ENCODE results near the gene GPI.

DNA sequence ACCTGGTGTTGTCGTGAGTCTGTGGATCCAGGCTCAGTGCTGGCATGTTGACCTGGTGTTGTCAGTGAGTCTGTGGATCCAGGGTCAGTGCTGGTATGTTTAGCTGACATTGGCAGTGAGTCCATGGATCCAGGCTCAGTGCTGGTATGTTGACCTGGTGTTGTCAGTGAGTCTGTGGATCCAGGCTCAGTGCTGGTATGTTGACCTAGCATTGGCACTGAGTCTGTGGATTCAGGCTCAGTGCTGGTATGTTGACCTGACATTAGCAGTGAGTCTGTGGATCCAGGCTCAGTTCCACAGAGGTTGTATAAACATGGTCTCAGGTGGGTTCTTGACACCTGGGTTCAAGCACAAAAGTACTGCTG is 22.4 kb downstream of the GPI start:
- TF ChIP-seq ZSCAN29 (CRISPR knock-in tag; conservative IDR thresholded peaks at IDR 0.05) (no peak), TBP (CRISPR knock-in tag; IDR thresholded peaks at IDR 0.05) (no peak), U2AF2 (IDR thresholded peaks at IDR 0.05; ENCODE audit: low read depth, low read length) (no peak), ZNF124 (CRISPR knock-in tag; IDR thresholded peaks at IDR 0.05) (no peak), HNRNPUL1 (IDR thresholded peaks at IDR 0.05; ENCODE audit: low read depth, low read length) (no peak), POLR2AphosphoS5 (IDR thresholded peaks at IDR 0.05; ENCODE audit: low read depth, low read length) (no peak), ZNF337 (CRISPR knock-in tag; IDR thresholded peaks at IDR 0.05; ENCODE audit: borderline replicate concordance, low read depth) (no peak), ELF1 (CRISPR knock-in tag; IDR thresholded peaks at IDR 0.05) (no peak)
- TF ChIP-seq, protein P1, sequence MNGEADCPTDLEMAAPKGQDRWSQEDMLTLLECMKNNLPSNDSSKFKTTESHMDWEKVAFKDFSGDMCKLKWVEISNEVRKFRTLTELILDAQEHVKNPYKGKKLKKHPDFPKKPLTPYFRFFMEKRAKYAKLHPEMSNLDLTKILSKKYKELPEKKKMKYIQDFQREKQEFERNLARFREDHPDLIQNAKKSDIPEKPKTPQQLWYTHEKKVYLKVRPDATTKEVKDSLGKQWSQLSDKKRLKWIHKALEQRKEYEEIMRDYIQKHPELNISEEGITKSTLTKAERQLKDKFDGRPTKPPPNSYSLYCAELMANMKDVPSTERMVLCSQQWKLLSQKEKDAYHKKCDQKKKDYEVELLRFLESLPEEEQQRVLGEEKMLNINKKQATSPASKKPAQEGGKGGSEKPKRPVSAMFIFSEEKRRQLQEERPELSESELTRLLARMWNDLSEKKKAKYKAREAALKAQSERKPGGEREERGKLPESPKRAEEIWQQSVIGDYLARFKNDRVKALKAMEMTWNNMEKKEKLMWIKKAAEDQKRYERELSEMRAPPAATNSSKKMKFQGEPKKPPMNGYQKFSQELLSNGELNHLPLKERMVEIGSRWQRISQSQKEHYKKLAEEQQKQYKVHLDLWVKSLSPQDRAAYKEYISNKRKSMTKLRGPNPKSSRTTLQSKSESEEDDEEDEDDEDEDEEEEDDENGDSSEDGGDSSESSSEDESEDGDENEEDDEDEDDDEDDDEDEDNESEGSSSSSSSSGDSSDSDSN (CRISPR knock-in tag; IDR thresholded peaks at IDR 0.05) = no peak
- TF ChIP-seq, protein P2, sequence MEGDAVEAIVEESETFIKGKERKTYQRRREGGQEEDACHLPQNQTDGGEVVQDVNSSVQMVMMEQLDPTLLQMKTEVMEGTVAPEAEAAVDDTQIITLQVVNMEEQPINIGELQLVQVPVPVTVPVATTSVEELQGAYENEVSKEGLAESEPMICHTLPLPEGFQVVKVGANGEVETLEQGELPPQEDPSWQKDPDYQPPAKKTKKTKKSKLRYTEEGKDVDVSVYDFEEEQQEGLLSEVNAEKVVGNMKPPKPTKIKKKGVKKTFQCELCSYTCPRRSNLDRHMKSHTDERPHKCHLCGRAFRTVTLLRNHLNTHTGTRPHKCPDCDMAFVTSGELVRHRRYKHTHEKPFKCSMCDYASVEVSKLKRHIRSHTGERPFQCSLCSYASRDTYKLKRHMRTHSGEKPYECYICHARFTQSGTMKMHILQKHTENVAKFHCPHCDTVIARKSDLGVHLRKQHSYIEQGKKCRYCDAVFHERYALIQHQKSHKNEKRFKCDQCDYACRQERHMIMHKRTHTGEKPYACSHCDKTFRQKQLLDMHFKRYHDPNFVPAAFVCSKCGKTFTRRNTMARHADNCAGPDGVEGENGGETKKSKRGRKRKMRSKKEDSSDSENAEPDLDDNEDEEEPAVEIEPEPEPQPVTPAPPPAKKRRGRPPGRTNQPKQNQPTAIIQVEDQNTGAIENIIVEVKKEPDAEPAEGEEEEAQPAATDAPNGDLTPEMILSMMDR (CRISPR knock-in tag; IDR thresholded peaks at IDR 0.05) = no peak
- TF ChIP-seq, protein P3, sequence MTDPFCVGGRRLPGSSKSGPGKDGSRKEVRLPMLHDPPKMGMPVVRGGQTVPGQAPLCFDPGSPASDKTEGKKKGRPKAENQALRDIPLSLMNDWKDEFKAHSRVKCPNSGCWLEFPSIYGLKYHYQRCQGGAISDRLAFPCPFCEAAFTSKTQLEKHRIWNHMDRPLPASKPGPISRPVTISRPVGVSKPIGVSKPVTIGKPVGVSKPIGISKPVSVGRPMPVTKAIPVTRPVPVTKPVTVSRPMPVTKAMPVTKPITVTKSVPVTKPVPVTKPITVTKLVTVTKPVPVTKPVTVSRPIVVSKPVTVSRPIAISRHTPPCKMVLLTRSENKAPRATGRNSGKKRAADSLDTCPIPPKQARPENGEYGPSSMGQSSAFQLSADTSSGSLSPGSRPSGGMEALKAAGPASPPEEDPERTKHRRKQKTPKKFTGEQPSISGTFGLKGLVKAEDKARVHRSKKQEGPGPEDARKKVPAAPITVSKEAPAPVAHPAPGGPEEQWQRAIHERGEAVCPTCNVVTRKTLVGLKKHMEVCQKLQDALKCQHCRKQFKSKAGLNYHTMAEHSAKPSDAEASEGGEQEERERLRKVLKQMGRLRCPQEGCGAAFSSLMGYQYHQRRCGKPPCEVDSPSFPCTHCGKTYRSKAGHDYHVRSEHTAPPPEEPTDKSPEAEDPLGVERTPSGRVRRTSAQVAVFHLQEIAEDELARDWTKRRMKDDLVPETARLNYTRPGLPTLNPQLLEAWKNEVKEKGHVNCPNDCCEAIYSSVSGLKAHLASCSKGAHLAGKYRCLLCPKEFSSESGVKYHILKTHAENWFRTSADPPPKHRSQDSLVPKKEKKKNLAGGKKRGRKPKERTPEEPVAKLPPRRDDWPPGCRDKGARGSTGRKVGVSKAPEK (CRISPR knock-in tag; IDR thresholded peaks at IDR 0.05; ENCODE audit: borderline replicate concordance) = no peak
